IPS-NIHi11 (cell line): ENCODE measurements around the gene CD69.

Experiments
- DNase-seq: peaks from one replicate; pipeline ENCODE4 v3.0.0; 2012; ENCODE audit warnings: mixed read lengths, low spot score

Gene CD69

GRCh38 chr12:9781360-9781759, 20.7 kb upstream of the CD69 start:
- DNase-seq: no peak

- DNase-seq: no peak
Measured at GRCh38 chr12:9779209-9779608, 18.5 kb upstream of the CD69 start.

- DNase-seq: no peak
Measured at GRCh38 chr12:9776781-9777180, 16.1 kb upstream of the CD69 start.

GRCh38 chr12:9773216-9773877, 12.6 kb upstream of the CD69 start:
- DNase-seq: no peak

GRCh38 chr12:9763025-9763424, 2.3 kb upstream of the CD69 start:
- no peak for DNase-seq

- DNase-seq: no peak
Measured at GRCh38 chr12:9762369-9762768, 1.7 kb upstream of the CD69 start.

GRCh38 chr12:9761419-9761781, 699 bp upstream of the CD69 start:
- DNase-seq: no peak

GRCh38 chr12:9760120-9760519, 581 bp downstream of the CD69 start:
- no peak for DNase-seq

GRCh38 chr12:9759694-9760093, 1.0 kb downstream of the CD69 start:
- DNase-seq: no peak

GRCh38 chr12:9758119-9758518, 2.6 kb downstream of the CD69 start:
- DNase-seq: no peak

GRCh38 chr12:9757433-9758025, 3.2 kb downstream of the CD69 start:
- no peak for DNase-seq

- DNase-seq: no peak
Measured at GRCh38 chr12:9756706-9757105, 4.0 kb downstream of the CD69 start.

- DNase-seq: no peak
Measured at GRCh38 chr12:9756170-9756569, 4.5 kb downstream of the CD69 start.

GRCh38 chr12:9755567-9755966, 5.1 kb downstream of the CD69 start:
- DNase-seq: no peak

GRCh38 chr12:9755035-9755434, 5.7 kb downstream of the CD69 start:
- no peak for DNase-seq

GRCh38 chr12:9754099-9754927, 6.4 kb downstream of the CD69 start:
- DNase-seq: no peak

GRCh38 chr12:9753498-9753897, 7.2 kb downstream of the CD69 start:
- DNase-seq: no peak

GRCh38 chr12:9753073-9753472, 7.6 kb downstream of the CD69 start:
- no peak for DNase-seq

- no peak for DNase-seq
Measured at GRCh38 chr12:9752145-9752933, 8.4 kb downstream of the CD69 start.

GRCh38 chr12:9751204-9752144, 9.2 kb downstream of the CD69 start:
- peak; percentile 46 for DNase-seq
